ENCODE results near the gene SEMA6B. TPM values are rescaled to one million over a fixed set of nuclear protein-coding genes. Genes with fewer than 3 reads are reported as not detected.

Gene SEMA6B
- total and polyA plus RNA-seq, 7 donors = 2.3 to 11.7 (median 7.1) TPM

- intact Hi-C loops (cut with DNase I) = loop anchor here in 1 of 2 donors (10.0 kb wide), 1 partner anchor 261 kb away; no protein-coding TSS in a partner anchor
- no peak for TF ChIP-seq CTCF (IDR thresholded peaks at IDR 0.05)
- no peaks in the 10 kb centered on the region for H3K9me3 ChIP-seq
- H3K4me1 ChIP-seq = no peaks in the 10 kb centered on the region
- no peak overlapping the region for H3K4me3 ChIP-seq
- ATAC-seq (no peak), DNase-seq (no peak)
- no peaks in the 10 kb centered on the region for H3K27me3 ChIP-seq (ENCODE audit: insufficient read depth in 3 of 3, low read length in 2 of 3)
- WGBS, 3 donors = 57 to 61% (median 60%) methylated on average over 21 to 23 of the region's 23 CpGs
- H3K36me3 ChIP-seq (ENCODE audit: insufficient read depth in 1 of 2, low read depth in 1 of 2) = peaks cover 0 to 78% of the 10 kb centered on the region in 2 donors
- no peak overlapping the region for H3K27ac ChIP-seq
These were observed 33.9 kb downstream of the SEMA6B start for GRCh38 chr19:4525563-4526002.

- ATAC-seq (peak; percentile 51 to 66 (median 64)), DNase-seq (peak; percentile 69 to 83)
- Histone ChIP-seq H3K27ac (no peak overlapping the region), H3K4me1 (no peaks in the 10 kb centered on the region), H3K9me3 (no peaks in the 10 kb centered on the region), H3K4me3 (no peak overlapping the region), H3K36me3 (ENCODE audit: insufficient read depth in 1 of 2, low read depth in 1 of 2) (peaks cover 0 to 80% of the 10 kb centered on the region in 2 donors), H3K27me3 (ENCODE audit: insufficient read depth in 3 of 3, low read length in 2 of 3) (no peaks in the 10 kb centered on the region)
- 68 to 70% (median 69%) methylated on average over 22 to 23 of the region's 23 CpGs for WGBS, 3 donors
- intact Hi-C loops (cut with DNase I) = loop anchor here in 1 of 2 donors (10.0 kb wide), 1 partner anchor 260 kb away; no protein-coding TSS in a partner anchor
- peak; percentile 58 for TF ChIP-seq CTCF (IDR thresholded peaks at IDR 0.05)
These were observed 34.5 kb downstream of the SEMA6B start for GRCh38 chr19:4524808-4525562.

- Histone ChIP-seq H3K4me1 (peaks cover 10% of the 10 kb centered on the region), H3K9me3 (no peaks in the 10 kb centered on the region), H3K27me3 (ENCODE audit: insufficient read depth in 3 of 3, low read length in 2 of 3) (no peaks in the 10 kb centered on the region), H3K4me3 (no peak overlapping the region), H3K27ac (no peak overlapping the region), H3K36me3 (ENCODE audit: insufficient read depth in 1 of 2, low read depth in 1 of 2) (peaks cover 0 to 72% of the 10 kb centered on the region in 2 donors)
- 74 to 77% (median 76%) methylated on average over 44 to 53 of the region's 53 CpGs for WGBS, 3 donors
- ATAC-seq = peak; percentile 17 to 38 (median 27)
- TF ChIP-seq CTCF (IDR thresholded peaks at IDR 0.05) = peak; percentile 64
- DNase-seq = peak; percentile 71 to 87
- intact Hi-C loops (cut with DNase I) = loop anchor here in 1 of 2 donors (10.0 kb wide), 1 partner anchor 259 kb away; no protein-coding TSS in a partner anchor
These were observed 36.0 kb downstream of the SEMA6B start for GRCh38 chr19:4523306-4524110.

GRCh38 chr19:4522291-4523002, 37.0 kb downstream of the SEMA6B start:
- H3K27ac ChIP-seq = peak overlapping the region; percentile 36
- intact Hi-C loops (cut with DNase I) = loop anchor here in 1 of 2 donors (1.0 to 10.0 kb wide), 2 partner anchors 113 to 258 kb away; no protein-coding TSS in a partner anchor

More at GRCh38 chr19:4522291-4523002, 37.0 kb downstream of the SEMA6B start:
- H3K9me3 ChIP-seq = no peaks in the 10 kb centered on the region
- TF ChIP-seq CTCF (IDR thresholded peaks at IDR 0.05) = no peak
- WGBS, 3 donors = 88 to 90% (median 88%) methylated on average over 15 of the region's 15 CpGs
- ATAC-seq (no peak), DNase-seq (no peak)
- peaks cover 12% of the 10 kb centered on the region for H3K4me1 ChIP-seq
- H3K36me3 ChIP-seq (ENCODE audit: insufficient read depth in 1 of 2, low read depth in 1 of 2) = peaks cover 0 to 66% of the 10 kb centered on the region in 2 donors
- no peak overlapping the region for H3K4me3 ChIP-seq
- H3K27me3 ChIP-seq (ENCODE audit: insufficient read depth in 3 of 3, low read length in 2 of 3) = no peaks in the 10 kb centered on the region

All from psoas muscle (tissue), 8 donors.